H54 (cell line): ENCODE measurements around the gene IL1A.
"Not testable (repeated sequence)": the region's sequence is repeated elsewhere in the genome, so short reads cannot be mapped to it uniquely, and the experiment has no call there.

Experiments used
- DNase-seq: peaks from one replicate; pipeline ENCODE4 v3.0.0; 2011; ENCODE audit warnings: low spot score, mixed read lengths; ENCODE audit not compliant: insufficient read length
- FAIRE-seq: peaks from 3 replicates; lab custom pipeline; 2011; peaks lifted over from hg19 to GRCh38; lab: Jason Lieb, UNC
- POLR2A ChIP-seq: IDR thresholded peaks from 2 replicates; pipeline ENCODE4 v1.6.1; 2011; ENCODE audit warnings: low read depth, mild to moderate bottlenecking, low read length

Gene IL1A

GRCh38 chr2:112784199-112785189 is at the start of gene IL1A:
Gene IL1A (minus strand): TSS chr2:112784493. CDS start chr2:112783770, 723 bp downstream.
- FAIRE-seq (peak; percentile 98), DNase-seq (peak; percentile 54)
- TF ChIP-seq POLR2A, result no peak

- FAIRE-seq (no peak), DNase-seq (no peak)
- no peak for TF ChIP-seq POLR2A
These were observed 49.7 kb upstream of the IL1A start for GRCh38 chr2:112833976-112834375.

- not testable (repeated sequence) for DNase-seq, FAIRE-seq
These were observed 49.3 kb upstream of the IL1A start for GRCh38 chr2:112833639-112833931.

- FAIRE-seq (no peak), DNase-seq (no peak)
- no peak for TF ChIP-seq POLR2A
These were observed 48.7 kb upstream of the IL1A start for GRCh38 chr2:112832841-112833638.

GRCh38 chr2:112831946-112832840 is 47.9 kb upstream of the IL1A start:
- no peak for TF ChIP-seq POLR2A
- DNase-seq (no peak), FAIRE-seq (no peak)

GRCh38 chr2:112831513-112831845 is 47.2 kb upstream of the IL1A start:
- DNase-seq (no peak), FAIRE-seq (no peak)
- no peak for TF ChIP-seq POLR2A

- no peak for DNase-seq
- no peak for TF ChIP-seq POLR2A
- FAIRE-seq, result no peak
These were observed 46.6 kb upstream of the IL1A start for GRCh38 chr2:112830682-112831512.

GRCh38 chr2:112829961-112830681 is 45.8 kb upstream of the IL1A start:
- TF ChIP-seq POLR2A, result no peak
- FAIRE-seq, result no peak
- no peak for DNase-seq

GRCh38 chr2:112829101-112829960 is 45.0 kb upstream of the IL1A start:
- no peak for TF ChIP-seq POLR2A
- FAIRE-seq, result no peak
- no peak for DNase-seq

- no peak for FAIRE-seq
- no peak for TF ChIP-seq POLR2A
These were observed 44.0 kb upstream of the IL1A start for GRCh38 chr2:112828251-112828691.

GRCh38 chr2:112827604-112828185 is 43.4 kb upstream of the IL1A start:
- FAIRE-seq (no peak), DNase-seq (no peak)
- no peak for TF ChIP-seq POLR2A

More at GRCh38 chr2:112828251-112828691, 44.0 kb upstream of the IL1A start:
- DNase-seq, result no peak
